ENCODE results near the gene COPZ2.
"Not testable (repeated sequence)": the region's sequence is repeated elsewhere in the genome, so short reads cannot be mapped to it uniquely, and the experiment has no call there.

COPZ2 gene

GRCh38 chr17:48030531-48030930, 7.1 kb downstream of the COPZ2 start:
- DNase-seq (ENCODE audit: low spot score) = no peak

GRCh38 chr17:48028736-48029135, 8.9 kb downstream of the COPZ2 start:
- DNase-seq (ENCODE audit: low spot score) = no peak

DNA sequence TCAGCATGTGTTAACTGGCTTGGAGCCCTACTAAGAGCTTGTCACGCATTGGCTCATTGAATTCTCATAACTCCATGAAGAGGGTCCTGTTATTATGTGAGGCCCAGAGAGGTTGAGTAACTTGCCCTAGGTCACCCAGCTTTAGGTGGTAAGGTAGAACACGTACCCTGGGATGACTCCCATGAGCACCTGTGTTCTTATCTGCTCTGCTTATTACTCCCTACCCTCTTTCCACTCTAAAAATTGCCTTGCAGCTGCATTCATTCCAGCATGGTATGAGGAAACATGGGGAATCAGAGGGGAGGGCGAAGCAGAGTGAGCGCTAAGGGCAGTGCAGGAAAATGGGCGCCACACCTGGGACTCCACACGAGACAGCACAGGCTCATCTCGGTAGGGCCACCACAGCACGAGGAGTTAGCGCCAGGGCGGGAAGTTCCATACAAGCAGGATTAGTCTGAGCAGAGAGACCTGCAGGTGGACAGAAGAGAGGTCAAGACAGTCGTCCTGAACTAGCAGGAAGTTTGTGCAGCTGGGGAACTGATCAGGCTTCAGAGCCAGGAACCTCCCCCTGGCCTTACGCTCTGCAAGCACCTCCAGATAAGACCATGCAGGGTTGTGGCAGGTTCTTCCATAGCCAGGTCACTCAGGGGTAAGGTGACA, 10.1 kb downstream of the COPZ2 start:
- DNase-seq (ENCODE audit: low spot score) = no peak

DNA sequence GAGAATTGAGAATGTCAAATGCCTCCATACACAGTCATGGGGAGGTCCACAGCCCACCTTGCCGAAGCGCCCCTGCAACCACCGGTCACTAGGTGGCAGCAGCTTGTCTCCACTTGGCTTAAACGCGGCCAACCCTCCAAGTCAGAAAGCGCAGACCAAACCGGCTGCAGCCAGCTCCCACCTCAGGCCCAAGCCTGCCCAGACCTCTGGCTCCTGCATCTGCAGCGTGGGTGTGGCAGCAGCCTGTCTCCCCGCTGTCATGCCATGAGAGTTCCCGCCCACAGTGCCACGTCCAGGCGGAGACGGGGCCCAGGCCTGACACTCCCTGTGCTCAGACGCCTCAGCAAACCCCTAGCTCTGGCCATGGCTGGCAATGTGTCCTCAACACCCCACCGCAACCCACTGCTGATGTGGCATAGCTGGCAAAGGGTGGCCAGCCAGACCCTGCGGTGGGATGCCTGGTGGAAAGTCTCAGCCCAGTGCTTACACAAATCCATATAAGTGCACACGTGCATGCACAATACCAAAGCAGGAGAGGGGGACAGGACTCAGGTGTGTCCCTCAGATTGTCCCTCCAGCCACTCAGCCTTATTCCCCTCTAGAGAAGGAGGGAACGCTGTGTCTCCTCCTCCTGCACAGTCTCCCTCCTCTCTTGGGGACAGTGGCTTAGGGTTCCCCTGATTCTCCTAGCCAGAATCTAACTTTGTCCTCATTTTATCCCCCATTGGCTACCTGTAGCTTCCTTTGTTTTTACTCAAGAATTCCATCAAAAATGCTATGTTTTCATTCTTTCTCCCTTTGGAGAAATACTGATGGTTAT, 10.9 kb downstream of the COPZ2 start:
- peak; percentile 89 for DNase-seq (ENCODE audit: low spot score)

DNA sequence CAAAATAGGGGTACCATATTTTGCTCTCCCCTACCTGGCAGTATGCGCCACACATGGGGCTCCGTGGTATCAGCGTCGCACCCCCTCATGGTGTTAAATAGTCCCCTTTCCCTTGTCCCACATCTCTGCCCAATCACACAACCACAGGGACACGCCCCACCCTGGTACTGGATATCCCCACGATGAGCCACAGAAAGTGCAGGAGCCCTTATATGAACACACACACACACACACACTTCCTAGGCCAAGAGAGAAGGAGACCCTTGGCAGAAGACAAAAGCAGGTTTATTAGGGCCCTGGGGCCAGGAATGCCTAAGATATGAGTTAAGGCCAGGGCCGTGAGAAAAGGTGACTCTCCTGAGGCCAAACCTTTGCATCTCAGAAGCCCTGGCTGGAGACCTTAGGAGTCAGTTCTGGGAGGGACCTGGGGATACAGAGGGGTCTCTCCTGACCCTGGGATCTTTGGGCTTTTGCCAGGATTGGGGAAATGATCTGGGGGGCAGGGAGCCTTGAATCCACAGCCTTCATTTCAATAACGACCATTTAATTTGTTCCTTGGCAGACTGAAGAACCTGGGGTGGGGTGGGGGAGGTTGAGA, 11.6 kb downstream of the COPZ2 start:
- no peak for DNase-seq (ENCODE audit: low spot score)

DNA sequence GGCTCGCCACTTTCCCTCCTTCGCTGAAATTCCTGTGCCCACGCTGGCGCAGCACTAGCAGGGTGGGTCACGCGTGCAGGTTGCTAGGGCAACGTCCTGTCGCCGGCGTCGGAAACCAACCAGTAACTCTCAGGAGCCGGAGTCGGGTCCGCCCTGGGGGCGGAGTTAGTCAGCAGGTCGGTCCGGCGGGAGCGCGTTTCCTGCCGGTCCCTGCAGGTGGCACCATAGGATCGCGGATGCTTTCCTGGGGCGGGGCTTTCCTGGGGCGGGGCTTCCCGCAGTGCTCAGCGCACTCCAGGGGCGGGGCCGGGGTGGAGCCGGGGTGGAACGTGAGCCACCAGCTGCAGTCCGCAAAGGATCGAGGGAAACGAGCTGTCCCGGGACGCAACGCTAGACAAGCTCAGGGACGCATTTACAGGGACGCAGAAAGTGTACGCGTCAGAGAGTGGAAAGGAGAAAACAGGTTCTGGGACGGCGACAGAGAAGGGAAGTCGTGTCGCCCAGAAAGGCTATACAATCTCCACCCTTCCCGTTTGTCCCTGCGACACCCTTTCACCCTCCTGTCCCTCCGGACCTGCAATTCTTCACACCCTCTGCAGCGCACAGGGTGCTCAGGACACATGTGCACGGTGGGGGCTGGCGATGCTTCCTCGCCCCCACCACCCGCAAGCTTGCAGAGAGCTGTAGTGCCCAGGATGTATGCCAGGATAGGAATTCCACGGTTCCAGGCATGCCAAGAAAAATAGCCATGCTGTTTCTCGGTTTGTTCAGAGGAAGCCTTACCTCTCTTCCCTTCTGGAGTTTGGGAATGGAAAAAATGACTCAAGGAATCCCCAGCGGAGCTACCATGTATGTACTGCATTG, 12.3 kb downstream of the COPZ2 start:
- DNase-seq (ENCODE audit: low spot score) = peak; percentile 99

- no peak for DNase-seq (ENCODE audit: low spot score)
Observed at GRCh38 chr17:48024149-48025039, 13.2 kb downstream of the COPZ2 start.

GRCh38 chr17:48023400-48024148, 14.0 kb downstream of the COPZ2 start:
- peak; percentile 84 for DNase-seq (ENCODE audit: low spot score)

- no peak for DNase-seq (ENCODE audit: low spot score)
Observed at GRCh38 chr17:48022901-48023300, 14.7 kb downstream of the COPZ2 start.

- no peak for DNase-seq (ENCODE audit: low spot score)
Observed at GRCh38 chr17:48021934-48022333, 15.7 kb downstream of the COPZ2 start.

- not testable (repeated sequence) for DNase-seq (ENCODE audit: low spot score)
Observed at GRCh38 chr17:48017817-48018158, 19.8 kb downstream of the COPZ2 start.

DNA sequence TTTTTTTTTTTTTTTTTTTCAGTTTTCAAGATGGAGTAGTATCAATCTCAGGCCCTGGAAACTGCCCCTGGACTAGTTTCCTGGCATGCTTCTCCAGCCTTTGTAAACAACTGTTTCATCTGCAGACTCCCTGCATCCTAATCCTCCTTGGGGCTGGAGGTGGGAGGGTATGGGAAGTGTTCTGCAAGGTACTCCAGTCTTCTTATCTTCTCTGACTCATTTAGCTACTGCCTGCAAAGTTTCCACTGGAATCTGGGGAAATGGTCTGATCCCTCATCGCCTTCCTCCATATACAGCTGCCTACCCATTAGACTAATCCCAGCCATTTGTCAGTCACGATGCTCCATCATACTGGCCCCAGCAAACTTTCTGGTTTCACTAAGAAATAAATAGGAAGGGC, 21.5 kb downstream of the COPZ2 start:
- no peak for DNase-seq (ENCODE audit: low spot score)

- no peak for DNase-seq (ENCODE audit: low spot score)
Observed at GRCh38 chr17:48014595-48015111, 22.9 kb downstream of the COPZ2 start.

- no peak for DNase-seq (ENCODE audit: low spot score)
Observed at GRCh38 chr17:48013876-48014594, 23.6 kb downstream of the COPZ2 start.

GRCh38 chr17:48012654-48013053, 24.9 kb downstream of the COPZ2 start:
- DNase-seq (ENCODE audit: low spot score) = no peak

DNA sequence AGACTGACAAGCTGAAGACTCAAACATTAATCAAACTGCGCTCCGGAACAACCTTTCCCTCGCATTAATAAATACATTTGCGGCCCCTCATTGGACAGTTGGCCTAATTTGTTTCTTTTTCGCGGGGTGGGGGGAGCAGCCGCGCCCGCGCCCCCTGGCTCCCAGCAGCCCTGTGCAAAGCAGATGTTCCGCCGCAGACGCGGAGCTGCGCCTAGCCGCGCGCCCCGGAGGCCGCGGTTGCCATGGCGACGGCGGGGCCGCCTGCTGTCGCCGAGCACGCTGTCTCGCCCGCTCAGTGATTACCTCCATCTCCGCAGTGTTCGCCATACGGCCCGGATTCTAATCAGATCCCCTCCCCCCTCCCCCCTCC, 25.5 kb downstream of the COPZ2 start:
- DNase-seq (ENCODE audit: low spot score) = peak; percentile 79

DNA sequence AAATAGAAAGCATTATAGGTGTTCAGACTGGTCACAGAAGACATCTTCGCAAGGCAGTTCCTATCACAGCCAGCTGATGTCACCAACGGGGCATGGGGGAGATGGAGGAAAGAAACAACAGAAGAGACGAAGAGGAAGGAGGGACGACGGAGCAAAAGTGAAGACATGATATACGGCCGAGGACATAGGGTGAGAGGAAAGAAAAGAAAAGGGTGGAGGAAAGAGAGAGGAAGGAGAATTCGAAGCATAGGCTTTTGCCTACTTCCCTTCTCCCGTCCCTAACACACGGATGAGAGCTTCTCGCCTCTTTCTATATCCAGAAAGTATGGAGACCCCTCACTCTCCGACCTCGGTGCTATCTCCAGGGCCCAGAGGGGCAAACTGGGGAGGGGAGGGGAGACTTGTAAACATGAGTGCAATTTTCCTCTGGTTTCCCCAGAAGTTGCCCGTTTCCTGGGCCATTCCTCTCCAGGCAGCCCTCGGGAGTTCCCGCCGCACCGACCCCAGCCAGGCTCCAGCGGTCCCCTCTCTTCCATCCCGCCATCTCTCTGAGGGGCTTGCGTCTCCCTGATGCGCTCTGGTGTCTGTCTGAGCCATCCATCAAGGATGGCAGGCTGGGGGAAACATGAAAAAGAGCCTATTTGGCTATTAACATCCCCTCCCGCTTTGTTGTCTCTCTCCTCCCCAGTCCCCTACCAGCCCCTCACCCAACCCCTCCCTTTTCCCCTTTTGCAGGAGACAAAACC, 26.0 kb downstream of the COPZ2 start:
- no peak for DNase-seq (ENCODE audit: low spot score)

- no peak for DNase-seq (ENCODE audit: low spot score)
Observed at GRCh38 chr17:48010193-48010592, 27.4 kb downstream of the COPZ2 start.
